Measurements from ENCODE around the gene GYS1. TPM values are rescaled to one million over a fixed set of nuclear protein-coding genes. Genes with fewer than 3 reads are reported as not detected.

The GYS1 gene
- total and polyA plus RNA-seq, 2 experiments from 2014 or later, result 15.9 to 28.9 TPM

DNA sequence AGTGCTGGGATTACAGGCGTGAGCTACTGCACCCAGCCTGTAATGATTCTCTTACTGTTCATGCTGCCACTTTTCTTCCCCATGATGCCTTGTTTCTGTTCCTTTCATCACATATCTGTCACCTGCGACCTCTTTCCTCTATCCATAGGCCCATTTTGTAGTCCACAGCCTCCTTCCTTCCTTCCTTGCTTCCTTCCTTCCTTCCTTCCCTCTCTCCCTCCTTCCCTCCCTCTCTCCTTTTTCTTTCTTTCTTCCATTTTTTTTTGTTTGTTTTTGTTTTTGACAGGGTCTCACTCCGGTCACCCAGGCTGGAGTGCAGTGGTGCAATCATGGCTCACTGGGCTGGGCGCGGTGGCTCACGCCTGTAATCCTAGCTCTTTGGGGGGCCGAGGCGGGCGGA is 4.2 kb downstream of the GYS1 start:
- Histone ChIP-seq H3K27me3 (ENCODE audit: insufficient read depth) (no peaks in the 10 kb centered on the region), H3K4me1 (ENCODE audit: insufficient read depth) (peaks cover 7% of the 10 kb centered on the region; the same call in 1 of the 2 replicates), H3K4me2 (no peak overlapping the region), H4K20me1 (replicated peaks; ENCODE audit: insufficient read depth) (peaks cover 10% of the 10 kb centered on the region), H2AFZ (no peak overlapping the region), H3K79me2 (replicated peaks; ENCODE audit: insufficient read depth) (peaks cover 16% of the 10 kb centered on the region; the same call in 1 of the 2 replicates), H3F3A (replicated peaks; ENCODE audit: low read depth) (0 out of 2 replicates have a peak, but pooled peaks cover 3% of the 10 kb centered on the region), H3K9me2 (ENCODE audit: insufficient read depth) (no peaks in the 10 kb centered on the region), H3K36me3 (ENCODE audit: insufficient read depth) (peaks cover 6% of the 10 kb centered on the region), H3K4me3 (no peak overlapping the region), H3K27ac (ENCODE audit: low read depth) (no peak overlapping the region)
- Mint-ChIP-seq H3K4me3 (no peak overlapping the region; the same call in 2 of the 3 replicates), H3K36me3 (ENCODE audit: low read depth) (peaks cover 47% of the 10 kb centered on the region), H3K27ac (no peak overlapping the region), H3K27me3 (ENCODE audit: insufficient read depth, low read depth, poor library complexity) (peaks cover 11% of the 10 kb centered on the region), H3K4me1 (peaks cover 13% of the 10 kb centered on the region; the same call in 2 of the 3 replicates), H3K9me3 (no peaks in the 10 kb centered on the region)
- ATAC-seq, result no peak
- no peak for TF ChIP-seq NANOG (IDR thresholded peaks at IDR 0.05; ENCODE audit: borderline replicate concordance)
- TF ChIP-seq ZNF462 (CRISPR knock-in tag; IDR thresholded peaks at IDR 0.05), result no peak
- no peak for TF ChIP-seq ETS1 (IDR thresholded peaks at IDR 0.05)
- no peak for TF ChIP-seq EZH2 (IDR thresholded peaks at IDR 0.05; ENCODE audit: low read depth, unreplicated experiment)
- TF ChIP-seq ZNF331 (CRISPR knock-in tag; IDR thresholded peaks at IDR 0.05; ENCODE audit: low read depth), result no peak
- no peak for TF ChIP-seq JUNB (IDR thresholded peaks at IDR 0.05; ENCODE audit: unreplicated experiment)
- TF ChIP-seq CTCF (conservative IDR thresholded peaks at IDR 0.05; ENCODE audit: low read depth in 2 of 2), result no peak
- TF ChIP-seq EZH2phosphoT487 (IDR thresholded peaks at IDR 0.05; ENCODE audit: unreplicated experiment), result no peak
- no peak for TF ChIP-seq CREB1 (CRISPR knock-in tag; IDR thresholded peaks at IDR 0.05; ENCODE audit: low read depth)
- TF ChIP-seq REST (IDR thresholded peaks at IDR 0.05; ENCODE audit: unreplicated experiment), result no peak
- no peak for TF ChIP-seq ZNF114 (CRISPR knock-in tag; IDR thresholded peaks at IDR 0.05)
- no peak for TF ChIP-seq POLR2AphosphoS5 (IDR thresholded peaks at IDR 0.05; ENCODE audit: low read depth)
- no peak for DNase-seq (ENCODE audit: low spot score)
